Neuronal stem cell (in vitro differentiated cells): ENCODE results near the gene ALOXE3.

ENCODE experiments used
- DNase-seq: peaks from one replicate; pipeline ENCODE4 v3.0.0-alpha.2; 2013; ENCODE audit warnings: low spot score
- H2AFZ ChIP-seq: one replicate; pipeline ENCODE4 v1.6.1; 2013; ENCODE audit warnings: mild to moderate bottlenecking, low read length, inconsistent platforms
- H2AK5ac ChIP-seq: 2 replicates; pipeline ENCODE4 v1.6.1; 2013; ENCODE audit warnings: low read depth, mild to moderate bottlenecking, inconsistent platforms, low read length, moderate library complexity, mixed read lengths
- H2BK120ac ChIP-seq: 2 replicates; pipeline ENCODE4 v1.6.1; 2013; ENCODE audit warnings: low read depth, mild to moderate bottlenecking, inconsistent platforms, low read length, moderate library complexity, mixed read lengths
- H2BK12ac ChIP-seq: one replicate; pipeline ENCODE4 v1.6.1; 2013; ENCODE audit warnings: low read length, inconsistent platforms
- H2BK15ac ChIP-seq: 2 replicates; pipeline ENCODE4 v1.6.1; 2013; ENCODE audit warnings: mild to moderate bottlenecking, low read length, inconsistent platforms, mixed read lengths
- H2BK5ac ChIP-seq: one replicate; pipeline ENCODE4 v1.6.1; 2013; ENCODE audit warnings: inconsistent platforms, mild to moderate bottlenecking, low read length, moderate library complexity
- H3K14ac ChIP-seq: one replicate; pipeline ENCODE4 v1.6.1; 2013; ENCODE audit warnings: low read length, inconsistent platforms
- H3K18ac ChIP-seq: 2 replicates; pipeline ENCODE4 v1.6.1; 2013; ENCODE audit warnings: low read length, inconsistent platforms
- H3K23ac ChIP-seq: 2 replicates; pipeline ENCODE4 v1.6.1; 2013; ENCODE audit warnings: low read depth, mild to moderate bottlenecking, mixed read lengths, low read length, inconsistent platforms; ENCODE audit not compliant: poor library complexity
- H3K27ac ChIP-seq: replicated peaks from 3 replicates; pipeline ENCODE4 v1.5.1; 2013; ENCODE audit warnings: low read length, inconsistent platforms
- H3K27me3 ChIP-seq, 3 experiments: 2 replicates each; pipeline ENCODE4 v1.6.1; 2013; ENCODE audit warnings: low read length in 3 of 3, mild to moderate bottlenecking in 2 of 3, inconsistent platforms in 1 of 3, low read depth in 1 of 3, mixed read lengths in 1 of 3, moderate library complexity in 1 of 3; ENCODE audit not compliant: control insufficient read depth in 3 of 3, insufficient read depth in 3 of 3
- H3K36me3 ChIP-seq, 2 donors: replicated peaks in 1 of 2; 2 replicates each; pipeline ENCODE4 v1.6.1; 2013; ENCODE audit warnings: low read length in 2 of 2; ENCODE audit not compliant: control insufficient read depth in 2 of 2, insufficient read depth in 2 of 2
- H3K4ac ChIP-seq: 2 replicates; pipeline ENCODE4 v1.6.1; 2013; ENCODE audit warnings: inconsistent platforms, mild to moderate bottlenecking, low read length, moderate library complexity
- H3K4me1 ChIP-seq, 2 donors: 1 replicate in 1 of 2; 2 replicates in 1 of 2; pipeline ENCODE4 v1.6.1; 2013; ENCODE audit warnings: low read length in 2 of 2, low read depth in 1 of 2; ENCODE audit not compliant: control insufficient read depth in 2 of 2, insufficient read depth in 1 of 2
- H3K4me2 ChIP-seq: one replicate; pipeline ENCODE4 v1.6.1; 2013; ENCODE audit warnings: mild to moderate bottlenecking, low read length, inconsistent platforms; ENCODE audit not compliant: insufficient read depth, poor library complexity, severe bottlenecking
- H3K4me3 ChIP-seq, 2 donors: 2 replicates each; pipeline ENCODE4 v1.5.1; 2013; ENCODE audit warnings: low read length in 2 of 2, mild to moderate bottlenecking in 2 of 2, inconsistent platforms in 1 of 2, moderate library complexity in 1 of 2
- H3K79me1 ChIP-seq: one replicate; pipeline ENCODE4 v1.6.1; 2013; ENCODE audit warnings: low read depth, mild to moderate bottlenecking, inconsistent platforms, low read length, moderate library complexity
- H3K9ac ChIP-seq: one replicate; pipeline ENCODE4 v1.6.1; 2013; ENCODE audit warnings: mild to moderate bottlenecking, low read depth, low read length, inconsistent platforms; ENCODE audit not compliant: poor library complexity
- H3K9me3 ChIP-seq, 2 donors: replicated peaks in 1 of 2; 2 replicates each; pipeline versions ENCODE3 to v1.6.1; 2013; ENCODE audit warnings: low read length in 2 of 2, mild to moderate bottlenecking in 2 of 2, inconsistent platforms in 1 of 2, low read depth in 1 of 2, mixed read lengths in 1 of 2, moderate library complexity in 1 of 2; ENCODE audit not compliant: control insufficient read depth in 2 of 2, insufficient read depth in 1 of 2
- H4K8ac ChIP-seq: one replicate; pipeline ENCODE4 v1.6.1; 2013; ENCODE audit warnings: low read depth, mild to moderate bottlenecking, inconsistent platforms, low read length, moderate library complexity
- H4K91ac ChIP-seq: one replicate; pipeline ENCODE4 v1.6.1; 2013; ENCODE audit warnings: low read length, low read depth, mild to moderate bottlenecking, inconsistent platforms; ENCODE audit not compliant: poor library complexity
- WGBS, 2 donors: extraction: QIAGEN DNeasy Blood & Tissue Kit; methylation state at CpG; one replicate each; pipeline ENCODE4 v1.1.7; 2013; ENCODE audit warnings: missing lambda C conversion rate in 2 of 2, mixed read lengths in 1 of 2; ENCODE audit not compliant: insufficient read length in 2 of 2, insufficient replicate concordance in 1 of 2; ENCODE audit errors: extremely low coverage in 2 of 2; 5-methylcytosine and 5-hydroxymethylcytosine counted together

The ALOXE3 gene

DNA sequence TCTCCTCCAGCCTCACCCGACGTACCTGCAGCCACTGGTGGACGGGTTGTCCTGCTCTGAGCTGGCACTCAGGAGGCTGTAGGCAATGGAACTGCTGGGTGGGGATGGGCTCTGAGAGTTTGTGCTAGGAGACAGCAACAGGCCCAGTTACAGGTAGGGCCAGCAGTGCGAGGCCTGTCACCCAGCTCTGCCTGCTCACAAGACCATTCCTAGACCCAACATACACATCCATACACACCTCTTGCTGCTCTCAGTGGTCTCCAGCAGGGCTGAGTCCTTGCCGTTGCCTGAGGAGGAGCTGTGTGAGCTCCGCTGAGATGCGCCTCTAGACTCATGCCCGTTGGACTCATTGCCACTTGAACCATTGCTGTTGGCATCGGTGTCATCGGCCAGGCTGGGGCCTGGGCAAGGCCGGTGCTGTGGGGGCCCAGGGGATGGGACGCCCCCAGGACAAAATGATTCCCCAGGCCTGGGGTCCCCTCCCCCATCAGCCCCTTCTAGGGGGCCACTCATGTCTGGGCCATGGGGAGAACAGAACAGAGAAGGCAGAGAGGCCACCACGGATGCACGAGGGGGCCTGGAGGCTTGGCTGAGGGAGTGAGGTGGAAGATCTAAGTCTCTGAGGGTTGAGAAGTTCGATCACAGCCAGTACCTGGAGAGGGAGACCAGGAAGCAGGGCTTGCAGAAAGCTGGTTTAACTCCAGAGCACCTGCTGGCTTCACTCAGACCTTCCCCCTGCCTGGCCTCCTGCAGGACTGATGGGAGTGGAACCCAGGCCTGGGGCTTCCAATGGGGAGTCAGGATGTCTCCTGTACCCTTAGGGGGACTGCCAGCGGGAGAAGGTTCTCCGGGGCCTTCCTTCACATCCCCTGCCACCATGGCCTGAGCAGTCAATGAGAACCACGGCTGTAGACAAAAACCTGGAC, 32.1 kb upstream of the ALOXE3 start:
- H3K18ac ChIP-seq = peak overlapping the region; percentile 70
- H3K4me1 ChIP-seq = peaks cover 25 to 28% of the 10 kb centered on the region in 2 donors
- H3K23ac ChIP-seq = no peak overlapping the region
- H2AFZ ChIP-seq = peak overlapping the region; percentile 80
- H3K4me2 ChIP-seq = peak overlapping the region; percentile 100
- peak overlapping the region; percentile 54 to 88 for H3K4me3 ChIP-seq
- no peak overlapping the region for H4K91ac ChIP-seq
- peak overlapping the region; percentile 38 for H3K9ac ChIP-seq
- peak overlapping the region; percentile 90 for H2BK5ac ChIP-seq
- peak overlapping the region; percentile 45 for H2BK15ac ChIP-seq
- peak overlapping the region; percentile 78 for H2AK5ac ChIP-seq
- H2BK120ac ChIP-seq = peak overlapping the region; percentile 27
- no peak overlapping the region for H4K8ac ChIP-seq
- H3K14ac ChIP-seq = no peak overlapping the region
- no peaks in the 10 kb centered on the region for H3K9me3 ChIP-seq
- H3K79me1 ChIP-seq = peaks cover 8% of the 10 kb centered on the region
- H3K27me3 ChIP-seq = no peaks in the 10 kb centered on the region
- no peak overlapping the region for H2BK12ac ChIP-seq
- no peak overlapping the region for H3K4ac ChIP-seq
- H3K36me3 ChIP-seq = peaks cover 41 to 46% of the 10 kb centered on the region in 2 donors
- peak overlapping the region; percentile 43 for H3K27ac ChIP-seq
- no CpG with 5 or more reads among the region's 18 CpGs for WGBS, 2 donors
- no peak for DNase-seq

DNA sequence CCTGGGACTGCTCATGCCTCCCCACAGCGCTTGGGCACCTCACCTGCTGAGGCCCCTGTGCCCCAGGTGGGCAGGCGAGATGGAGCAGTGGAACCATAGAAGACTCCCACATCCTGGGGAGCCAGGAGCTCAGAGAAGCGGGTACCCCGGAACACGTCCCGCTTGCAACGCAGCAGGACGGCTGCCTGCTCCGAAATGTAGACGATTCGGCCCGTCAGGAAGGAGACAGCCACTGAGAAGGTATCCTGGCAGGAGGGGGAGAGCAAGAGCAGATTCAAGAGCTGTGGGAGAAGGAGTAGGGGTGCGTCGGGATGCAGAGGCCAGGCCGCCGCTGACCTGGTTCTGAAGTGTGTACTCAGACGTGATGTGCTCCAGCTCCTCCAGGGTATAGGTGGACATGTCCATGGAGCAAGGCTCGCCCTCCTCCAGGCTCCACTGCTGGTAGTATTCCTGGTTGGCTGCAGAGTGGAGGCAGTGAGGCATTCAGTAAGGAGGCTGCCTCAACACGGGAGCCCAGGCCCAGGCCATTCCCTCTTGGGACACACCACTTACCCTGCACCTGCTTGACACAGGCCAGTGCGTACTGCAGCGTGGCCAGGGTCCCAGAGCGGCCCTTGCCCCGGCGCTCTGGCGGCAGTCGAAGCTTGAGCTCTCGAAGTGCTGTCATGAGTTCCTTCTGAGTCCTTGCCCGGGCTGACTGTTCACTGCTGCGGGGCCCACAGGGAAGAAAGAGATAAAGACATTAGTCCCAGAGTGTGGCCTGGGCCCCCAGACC, 31.3 kb upstream of the ALOXE3 start:
- peak overlapping the region in 1 of 2 donors; percentile 21 for H3K4me3 ChIP-seq
- no peak overlapping the region for H2BK12ac ChIP-seq
- H3K27me3 ChIP-seq = no peaks in the 10 kb centered on the region
- no peak overlapping the region for H2BK5ac ChIP-seq
- H3K14ac ChIP-seq = no peak overlapping the region
- H3K23ac ChIP-seq = no peak overlapping the region
- peaks cover 42 to 53% of the 10 kb centered on the region in 2 donors for H3K36me3 ChIP-seq
- DNase-seq = no peak
- H3K9ac ChIP-seq = no peak overlapping the region
- H2BK15ac ChIP-seq = peak overlapping the region; percentile 45
- no peak overlapping the region for H2AFZ ChIP-seq
- H3K9me3 ChIP-seq = no peaks in the 10 kb centered on the region
- H3K27ac ChIP-seq = no peak overlapping the region
- no peak overlapping the region for H2AK5ac ChIP-seq
- no peak overlapping the region for H3K4ac ChIP-seq
- H3K4me2 ChIP-seq = no peak overlapping the region
- WGBS, 2 donors = no CpG with 5 or more reads among the region's 29 CpGs
- no peak overlapping the region for H2BK120ac ChIP-seq
- H4K91ac ChIP-seq = no peak overlapping the region
- H3K4me1 ChIP-seq = peaks cover 20 to 23% of the 10 kb centered on the region in 2 donors
- H3K79me1 ChIP-seq = peaks cover 8% of the 10 kb centered on the region
- no peak overlapping the region for H3K18ac ChIP-seq
- H4K8ac ChIP-seq = no peak overlapping the region

DNA sequence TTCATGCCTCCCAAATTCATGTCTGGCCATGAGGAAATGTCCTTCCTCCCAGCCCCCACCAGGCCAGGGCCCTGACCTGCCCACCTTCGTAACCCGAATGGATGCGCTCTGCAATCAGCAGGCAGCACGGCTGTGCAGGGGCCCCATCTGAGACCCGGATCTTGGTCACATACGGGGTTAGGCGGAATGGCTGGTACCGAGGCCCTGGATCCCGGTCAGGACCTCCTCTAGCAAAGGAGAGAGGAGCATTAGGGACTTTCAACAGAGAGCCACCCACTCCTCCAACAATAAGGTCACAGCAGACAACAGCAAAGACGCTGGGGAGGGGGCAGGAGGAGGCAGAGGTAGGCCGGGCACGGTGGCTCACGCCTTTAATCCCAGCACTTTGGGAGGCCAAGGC, 30.2 kb upstream of the ALOXE3 start:
- Histone ChIP-seq H4K8ac (no peak overlapping the region), H3K27me3 (no peaks in the 10 kb centered on the region), H3K18ac (no peak overlapping the region), H3K9ac (no peak overlapping the region), H3K14ac (no peak overlapping the region), H3K79me1 (peaks cover 10% of the 10 kb centered on the region), H2BK120ac (no peak overlapping the region), H3K4me1 (peaks cover 15 to 16% of the 10 kb centered on the region in 2 donors), H3K23ac (no peak overlapping the region), H2BK5ac (no peak overlapping the region), H3K9me3 (no peaks in the 10 kb centered on the region), H2AFZ (no peak overlapping the region), H4K91ac (no peak overlapping the region), H3K4me2 (no peak overlapping the region), H2AK5ac (no peak overlapping the region), H3K36me3 (peaks cover 52 to 63% of the 10 kb centered on the region in 2 donors), H2BK15ac (no peak overlapping the region), H3K4me3 (no peak overlapping the region), H3K4ac (no peak overlapping the region), H2BK12ac (no peak overlapping the region), H3K27ac (no peak overlapping the region)
- WGBS, 2 donors = no CpG with 5 or more reads among the region's 13 CpGs
- DNase-seq = no peak
